ENCODE measurements around the gene RAMP2.
A peak's percentile ranks its signal among the peaks of the same experiment; 100 is the strongest.
"Not testable (repeated sequence)": the region's sequence is repeated elsewhere in the genome, so short reads cannot be mapped to it uniquely, and the experiment has no call there.

RAMP2 gene

DNA sequence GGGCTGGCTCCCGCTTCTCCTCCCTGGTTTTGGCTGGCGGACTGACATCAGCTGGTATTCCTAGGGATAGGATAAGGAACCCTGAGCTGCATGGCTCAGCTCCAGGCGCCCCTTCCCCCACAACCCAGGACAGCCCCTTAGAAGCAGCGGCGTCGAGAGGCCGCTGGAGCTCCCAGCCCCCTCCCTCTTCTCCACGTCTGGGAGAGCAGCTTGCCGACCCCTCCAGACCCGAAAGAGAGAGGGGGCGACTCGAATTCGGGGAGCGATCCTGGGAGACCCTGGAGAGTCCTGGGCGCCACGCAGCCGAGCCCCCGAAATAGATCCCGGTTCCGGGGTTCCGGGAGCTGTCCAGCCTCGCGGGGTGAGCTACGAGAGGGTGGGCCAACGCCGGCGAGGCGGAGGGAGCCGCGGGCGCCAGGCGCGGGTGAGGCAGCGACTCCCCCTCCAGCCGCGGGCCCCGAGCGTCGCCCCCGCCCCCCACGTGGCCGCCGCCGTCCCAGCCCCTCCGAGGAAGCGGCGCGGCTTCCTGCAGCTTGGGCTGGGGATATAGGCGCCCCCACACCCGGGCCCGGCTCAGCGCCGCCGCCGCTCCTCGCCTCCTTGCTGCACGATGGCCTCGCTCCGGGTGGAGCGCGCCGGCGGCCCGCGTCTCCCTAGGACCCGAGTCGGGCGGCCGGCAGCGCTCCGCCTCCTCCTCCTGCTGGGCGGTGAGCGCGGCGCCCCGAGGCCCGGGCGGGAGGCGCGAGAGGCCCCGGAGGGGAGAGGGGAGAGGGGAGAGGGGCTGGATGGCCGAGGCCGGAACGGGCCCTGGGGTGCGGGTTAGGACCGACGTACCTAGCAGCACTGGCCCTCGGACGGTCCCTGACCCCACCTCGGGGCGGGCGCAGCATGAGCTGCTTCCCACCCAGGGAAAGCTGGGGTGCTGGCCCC is at the start of gene RAMP2:
Gene RAMP2, plus strand, starts transcription at position 576 of the 930 bp plus-strand sequence. Its CDS starts 35 bp downstream, at position 611.
- DNase-seq: peak; percentile 13

DNA sequence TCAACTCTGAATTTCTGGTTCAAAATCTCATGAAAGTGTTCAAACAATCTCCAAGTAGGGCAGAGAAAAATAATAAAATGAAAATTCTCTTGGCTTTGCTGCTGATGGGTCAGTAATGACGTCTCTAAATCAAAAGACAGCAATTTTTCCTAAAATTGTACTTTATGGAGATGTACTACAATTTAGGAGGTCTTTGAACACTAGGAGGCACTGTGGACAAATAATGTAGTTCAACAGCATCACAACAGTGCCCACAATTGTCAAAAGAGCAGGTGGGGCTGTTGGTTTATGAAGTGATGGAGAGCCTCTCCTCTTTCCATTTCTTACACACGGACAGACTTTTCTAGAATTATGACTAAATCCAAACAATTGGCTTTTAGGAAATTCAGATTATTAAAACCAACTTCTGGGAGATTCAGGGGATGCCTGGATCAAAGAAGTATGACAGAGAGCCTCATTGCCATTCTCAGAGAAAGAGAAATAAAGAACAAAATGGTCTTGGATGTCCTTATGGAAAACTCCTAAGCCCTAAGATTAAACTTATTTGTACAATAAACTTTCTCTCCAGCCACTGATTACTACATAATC is 39.9 kb upstream of the RAMP2 start:
- no peak for DNase-seq

DNA sequence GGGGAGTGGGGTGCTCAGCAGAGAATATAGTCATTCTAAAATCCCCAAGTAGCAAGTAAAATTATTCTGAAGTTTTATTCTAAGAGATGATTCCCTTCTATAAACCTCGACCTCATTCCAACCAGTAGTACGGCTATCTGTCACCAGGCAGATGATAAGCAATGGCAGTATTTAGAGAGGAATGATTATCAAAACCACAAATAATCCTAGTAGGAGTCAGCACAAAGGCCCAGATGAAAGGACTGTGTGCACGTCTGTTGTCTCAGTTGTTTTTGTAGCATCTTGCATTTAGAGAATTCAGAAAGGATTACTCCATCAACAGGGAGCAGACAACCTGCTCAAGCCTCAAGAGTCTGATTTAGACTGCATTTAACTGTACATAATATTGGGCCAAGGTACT is 37.4 kb upstream of the RAMP2 start:
- no peak for DNase-seq

- no peak for DNase-seq
These were observed 35.9 kb upstream of the RAMP2 start for GRCh38 chr17:42725143-42725542.

GRCh38 chr17:42740699-42741098 is 20.3 kb upstream of the RAMP2 start:
- no peak for DNase-seq

- DNase-seq: not testable (repeated sequence)
These were observed 18.1 kb upstream of the RAMP2 start for GRCh38 chr17:42742916-42743315.

DNA sequence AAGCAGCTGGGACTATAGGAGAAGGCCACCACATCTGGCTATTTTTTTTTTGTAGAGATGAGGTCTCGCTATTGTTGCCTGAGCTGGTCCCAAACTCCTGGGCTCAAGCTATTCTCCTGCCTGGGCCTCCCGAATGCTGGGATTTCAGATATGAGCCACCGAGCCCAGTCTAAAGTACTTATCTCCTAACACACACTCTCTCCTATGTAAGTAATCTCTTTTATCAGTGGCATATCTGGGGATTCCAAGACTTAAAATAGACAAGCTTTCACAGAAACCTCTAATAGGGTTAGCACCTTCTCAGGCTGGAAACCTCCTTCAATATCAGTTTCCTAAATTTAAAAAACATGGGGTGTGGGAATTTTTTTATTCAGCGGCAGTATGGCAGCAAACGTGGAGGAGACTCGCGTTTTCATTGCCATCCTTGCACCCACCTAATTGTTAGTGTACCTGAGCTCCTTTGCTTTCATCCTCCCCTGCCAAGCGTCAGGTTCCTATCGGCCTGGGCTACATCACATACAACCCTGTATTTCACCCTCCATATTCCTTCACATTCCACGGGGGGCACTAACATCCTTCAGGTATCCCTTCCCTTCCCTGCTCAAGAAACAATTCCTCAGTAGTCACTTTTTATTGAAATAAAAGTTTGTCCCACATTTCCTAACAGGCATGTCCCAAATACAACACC is 17.3 kb upstream of the RAMP2 start:
- no peak for DNase-seq

- DNase-seq: peak; percentile 79
These were observed 16.7 kb upstream of the RAMP2 start for GRCh38 chr17:42744283-42744805.

GRCh38 chr17:42744806-42745617 is 16.0 kb upstream of the RAMP2 start, which contains the start of gene EZH1:
TSS of gene EZH1 (minus strand) at chr17:42745040. CDS start at chr17:42728941, 16,099 bp downstream.
- DNase-seq: peak; percentile 90

- DNase-seq: no peak
These were observed 12.7 kb upstream of the RAMP2 start for GRCh38 chr17:42748202-42748907.

DNA sequence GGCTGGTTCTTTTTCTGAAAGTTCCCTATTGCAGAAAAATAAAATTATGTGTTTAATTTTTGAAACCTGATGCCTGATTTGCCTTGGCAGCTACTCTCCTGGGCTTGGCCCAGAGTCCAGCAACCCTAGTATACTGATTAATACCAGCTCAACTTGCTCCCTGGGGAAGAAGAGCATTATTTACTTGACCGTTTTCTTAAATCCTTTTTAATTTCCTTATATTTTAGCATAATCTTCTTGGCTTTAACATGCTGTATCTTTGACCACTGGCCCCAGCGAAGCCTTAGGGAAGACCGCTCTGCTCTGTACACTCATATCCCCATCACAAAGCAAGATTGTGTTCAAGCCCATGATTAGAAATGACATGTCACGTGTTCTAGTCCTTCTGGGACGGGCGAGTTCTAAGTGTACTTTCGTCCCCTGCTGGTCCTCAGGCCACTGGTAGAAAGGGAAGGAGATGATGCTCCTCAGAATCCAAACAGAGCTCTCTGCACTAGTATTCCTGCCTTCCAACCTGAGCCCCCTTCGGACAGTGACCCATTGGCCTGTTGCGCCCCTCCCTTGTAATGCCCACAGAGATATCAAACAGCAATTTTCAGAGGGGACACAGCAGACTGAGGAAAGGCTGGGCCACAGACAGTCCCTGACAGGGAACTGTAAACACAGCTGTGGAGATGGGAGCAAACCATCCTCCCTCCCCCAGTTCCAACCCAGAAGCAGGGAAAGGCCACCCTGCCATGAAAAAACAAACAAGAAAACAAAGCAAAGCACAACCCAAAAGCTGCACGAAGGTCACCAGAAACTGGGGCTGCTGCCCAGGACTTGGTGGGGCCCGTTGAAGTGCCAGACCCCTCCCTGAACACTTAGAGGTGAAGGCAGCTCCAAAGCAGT is 11.9 kb upstream of the RAMP2 start:
- DNase-seq: no peak

- DNase-seq: no peak
These were observed 10.2 kb upstream of the RAMP2 start for GRCh38 chr17:42750739-42751344.

DNA sequence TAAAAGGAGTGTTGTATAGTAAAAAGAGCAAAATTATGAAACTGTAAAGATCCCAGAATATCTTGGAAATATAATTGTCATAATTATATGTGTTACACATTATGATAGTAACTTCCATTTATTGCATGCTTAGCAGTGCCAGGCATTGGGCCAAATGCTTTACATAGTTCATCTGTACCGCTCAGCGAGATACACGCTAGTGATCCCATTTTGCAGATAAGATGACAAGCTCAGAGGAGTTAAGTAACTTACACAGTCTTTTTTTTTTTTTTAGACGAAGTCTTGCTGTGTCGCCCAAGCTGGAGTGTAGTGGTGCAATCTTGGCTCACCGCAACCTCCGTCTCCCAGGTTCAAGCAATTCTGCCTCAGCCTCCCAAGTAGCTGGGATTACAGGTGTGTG is 9.4 kb upstream of the RAMP2 start:
- no peak for DNase-seq

DNA sequence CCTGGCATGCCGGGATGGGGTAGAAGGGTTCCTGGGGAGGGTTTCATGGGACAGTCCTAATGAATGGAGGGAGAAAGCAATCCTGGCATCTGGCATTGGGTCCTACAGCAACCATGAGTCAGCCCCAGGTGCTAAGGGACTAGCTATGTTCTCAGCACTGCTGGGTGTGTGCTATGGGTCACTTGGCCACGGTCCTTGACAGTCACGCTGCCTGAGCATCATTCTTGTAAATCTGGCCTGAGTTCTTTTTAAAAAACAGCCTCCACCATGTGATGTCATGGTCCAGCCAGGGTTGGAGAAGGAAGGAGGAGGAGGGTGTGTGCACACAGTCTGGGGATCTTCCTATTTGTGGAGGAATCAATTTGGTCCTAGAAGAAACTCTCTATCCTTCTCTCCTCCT is 6.2 kb upstream of the RAMP2 start:
- no peak for DNase-seq

DNA sequence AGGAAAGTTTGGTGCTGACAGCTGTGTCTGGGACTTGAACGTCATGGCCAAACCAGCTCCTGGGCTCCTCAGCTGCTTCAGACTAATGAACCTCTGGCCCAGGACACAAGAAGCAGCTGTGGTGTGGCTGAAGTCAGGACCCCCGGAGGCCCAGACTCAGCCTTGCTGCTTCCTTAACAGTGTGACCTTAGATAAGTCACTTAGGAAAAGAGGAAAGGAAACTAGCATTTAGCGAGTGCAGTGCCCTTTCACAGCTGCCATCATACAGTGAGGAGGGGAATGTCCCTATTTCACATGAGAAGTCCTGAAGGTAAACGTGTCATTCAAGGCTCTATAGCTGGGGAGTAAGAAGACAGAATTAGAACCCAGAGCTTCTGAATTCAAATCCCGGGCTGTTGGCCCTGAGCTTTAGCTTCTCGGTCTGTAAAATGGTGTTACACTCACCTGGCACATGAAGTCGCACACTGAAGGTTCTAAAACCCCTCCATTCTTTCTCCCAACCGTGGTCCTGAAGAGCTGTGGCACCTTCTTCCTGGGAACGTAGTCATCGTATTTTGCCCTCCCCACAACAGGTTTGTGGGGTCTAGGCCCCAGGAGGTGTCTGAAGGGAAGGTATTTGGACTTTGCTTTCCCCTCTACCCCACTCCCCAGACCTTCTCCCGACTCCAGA is 910 bp upstream of the RAMP2 start:
- no peak for DNase-seq

DNA sequence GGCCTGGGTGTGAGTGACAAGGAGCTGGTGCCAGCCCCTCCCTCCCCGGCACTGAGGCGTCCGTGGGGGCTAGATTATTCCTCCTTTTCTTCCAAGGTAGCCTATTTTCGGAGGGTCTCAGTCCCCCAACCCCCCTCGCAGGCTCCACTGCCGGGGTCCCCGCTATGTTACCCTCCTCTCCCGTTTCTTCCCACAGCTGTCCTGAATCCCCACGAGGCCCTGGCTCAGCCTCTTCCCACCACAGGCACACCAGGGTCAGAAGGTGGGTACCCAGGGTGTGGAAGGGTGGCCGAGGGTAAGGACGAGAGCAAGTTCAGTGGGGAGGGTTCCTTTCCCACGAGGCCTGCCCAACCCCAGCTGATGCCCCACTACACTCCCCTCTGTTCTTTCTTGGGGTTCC is 611 bp downstream of the RAMP2 start:
- DNase-seq: no peak

- no peak for DNase-seq
These were observed 5.1 kb downstream of the RAMP2 start for GRCh38 chr17:42766124-42766523.

GRCh38 chr17:42767512-42767911 is 6.5 kb downstream of the RAMP2 start:
- DNase-seq: no peak

DNA sequence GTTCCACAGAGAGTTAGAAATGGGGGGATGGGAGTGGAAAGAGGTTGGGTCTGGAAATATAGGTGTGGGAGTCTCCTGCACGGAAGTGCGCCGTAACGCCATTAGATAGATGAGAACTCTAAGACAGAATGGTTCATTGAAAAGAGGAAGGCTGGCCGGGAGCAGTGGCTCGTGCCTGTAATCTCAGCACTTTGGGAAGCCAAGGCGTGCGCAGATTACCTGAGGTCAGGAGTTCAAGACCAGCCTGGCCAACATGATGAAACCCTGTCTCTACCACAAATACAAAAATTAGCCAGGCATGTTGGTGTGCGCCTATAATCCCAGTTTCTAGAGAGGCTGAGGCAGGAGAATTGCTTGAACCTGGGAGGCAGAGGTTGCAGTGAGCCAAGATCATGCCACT is 7.0 kb downstream of the RAMP2 start:
- DNase-seq: not testable (repeated sequence)

GRCh38 chr17:42769964-42770363 is 8.9 kb downstream of the RAMP2 start:
- DNase-seq: not testable (repeated sequence)
